ENCODE data around the gene RANGAP1.

Gene RANGAP1

DNA sequence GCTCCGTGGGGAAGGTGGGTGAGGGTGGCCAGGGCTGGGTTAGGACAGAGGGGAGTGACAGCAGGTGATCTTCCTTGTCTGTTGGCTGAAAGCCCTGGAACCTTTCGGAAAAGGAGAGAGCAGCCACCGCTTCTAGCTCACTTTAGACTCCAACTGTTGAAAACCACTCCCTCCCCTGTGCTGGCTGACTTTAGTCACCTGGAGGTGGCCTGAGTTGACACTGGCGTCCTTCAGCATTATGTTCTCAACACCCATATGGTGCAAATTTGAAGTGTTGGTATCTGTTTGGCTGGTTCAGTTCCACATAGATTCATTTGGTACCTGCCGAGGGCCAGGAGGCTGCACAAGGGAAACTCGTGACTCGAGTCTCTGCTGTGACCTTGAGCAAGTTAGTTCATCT is 44.2 kb upstream of the RANGAP1 start:
- no peak overlapping the region for H3K4me3 ChIP-seq (ENCODE audit: low read depth, low read length)
- TF ChIP-seq, protein P1, sequence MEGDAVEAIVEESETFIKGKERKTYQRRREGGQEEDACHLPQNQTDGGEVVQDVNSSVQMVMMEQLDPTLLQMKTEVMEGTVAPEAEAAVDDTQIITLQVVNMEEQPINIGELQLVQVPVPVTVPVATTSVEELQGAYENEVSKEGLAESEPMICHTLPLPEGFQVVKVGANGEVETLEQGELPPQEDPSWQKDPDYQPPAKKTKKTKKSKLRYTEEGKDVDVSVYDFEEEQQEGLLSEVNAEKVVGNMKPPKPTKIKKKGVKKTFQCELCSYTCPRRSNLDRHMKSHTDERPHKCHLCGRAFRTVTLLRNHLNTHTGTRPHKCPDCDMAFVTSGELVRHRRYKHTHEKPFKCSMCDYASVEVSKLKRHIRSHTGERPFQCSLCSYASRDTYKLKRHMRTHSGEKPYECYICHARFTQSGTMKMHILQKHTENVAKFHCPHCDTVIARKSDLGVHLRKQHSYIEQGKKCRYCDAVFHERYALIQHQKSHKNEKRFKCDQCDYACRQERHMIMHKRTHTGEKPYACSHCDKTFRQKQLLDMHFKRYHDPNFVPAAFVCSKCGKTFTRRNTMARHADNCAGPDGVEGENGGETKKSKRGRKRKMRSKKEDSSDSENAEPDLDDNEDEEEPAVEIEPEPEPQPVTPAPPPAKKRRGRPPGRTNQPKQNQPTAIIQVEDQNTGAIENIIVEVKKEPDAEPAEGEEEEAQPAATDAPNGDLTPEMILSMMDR (IDR thresholded peaks at IDR 0.05; ENCODE audit: low read depth, low read length, missing control alignments): no peak
- in situ Hi-C loops (cut with HindIII; ENCODE audit: low sequenced_read_pairs): no loop called here
- DNase-seq (ENCODE audit: low read depth): no peak

DNA sequence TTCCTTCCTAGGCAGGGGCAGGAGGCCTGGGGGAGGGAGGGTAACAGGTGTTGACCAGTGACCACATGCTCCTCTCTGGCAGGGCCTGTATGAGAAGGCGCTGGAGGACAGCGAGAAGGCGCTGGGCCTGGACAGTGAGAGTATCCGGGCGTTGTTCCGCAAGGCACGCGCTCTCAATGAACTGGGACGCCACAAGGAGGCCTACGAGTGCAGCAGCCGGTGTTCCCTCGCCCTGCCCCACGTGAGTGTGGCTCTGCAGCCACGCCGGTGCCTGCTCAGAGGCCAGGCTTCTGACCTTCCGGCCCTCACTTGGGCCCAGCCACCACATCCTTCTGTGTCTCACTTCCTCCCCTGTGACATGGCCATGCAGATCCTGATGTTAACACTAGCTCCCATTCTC is 41.1 kb upstream of the RANGAP1 start:
- TF ChIP-seq, protein P1 (IDR thresholded peaks at IDR 0.05; ENCODE audit: low read depth, low read length, missing control alignments): no peak
- no peak for DNase-seq (ENCODE audit: low read depth)
- in situ Hi-C loops (cut with HindIII; ENCODE audit: low sequenced_read_pairs): no loop called here
- H3K4me3 ChIP-seq (ENCODE audit: low read depth, low read length): no peak overlapping the region

DNA sequence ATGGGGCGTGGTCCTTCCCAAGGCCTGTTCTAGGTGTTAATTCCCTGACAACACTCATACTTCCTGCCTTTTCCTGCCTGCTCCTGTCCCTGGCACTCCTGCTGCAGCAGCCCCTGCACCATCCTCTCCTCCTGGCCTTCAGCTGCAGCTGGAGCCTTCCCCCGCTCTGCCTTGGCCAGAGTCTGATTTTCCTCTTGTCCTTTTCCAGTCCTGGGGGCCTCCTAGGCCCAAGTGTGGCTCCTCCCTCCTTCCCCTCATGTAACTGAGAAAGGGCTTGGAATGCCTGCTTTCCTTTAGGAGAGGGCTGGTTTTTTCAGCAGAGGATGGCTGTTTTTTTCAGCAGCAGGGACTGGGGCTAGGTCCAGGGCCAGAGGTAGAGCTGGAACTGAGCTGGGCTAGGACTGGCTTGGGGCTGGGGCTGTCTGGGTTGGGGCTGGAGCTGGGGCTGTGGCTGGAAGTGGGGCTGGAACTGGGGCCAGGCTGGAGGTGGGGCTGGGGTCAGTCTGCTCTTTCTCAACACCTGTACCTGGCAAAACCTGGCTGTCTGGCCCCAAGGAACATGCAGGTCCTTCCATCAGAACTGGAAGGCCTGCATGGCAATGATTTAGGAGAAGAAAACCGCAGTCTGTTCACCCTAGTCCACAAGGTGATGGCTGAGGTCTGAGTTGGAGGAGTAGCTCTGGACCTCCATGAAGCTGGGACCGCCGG is 39.0 kb upstream of the RANGAP1 start:
- TF ChIP-seq, protein P1 (IDR thresholded peaks at IDR 0.05; ENCODE audit: low read depth, low read length, missing control alignments): no peak
- in situ Hi-C loops (cut with HindIII; ENCODE audit: low sequenced_read_pairs): no loop called here
- no peak for DNase-seq (ENCODE audit: low read depth)
- no peak overlapping the region for H3K4me3 ChIP-seq (ENCODE audit: low read depth, low read length)

DNA sequence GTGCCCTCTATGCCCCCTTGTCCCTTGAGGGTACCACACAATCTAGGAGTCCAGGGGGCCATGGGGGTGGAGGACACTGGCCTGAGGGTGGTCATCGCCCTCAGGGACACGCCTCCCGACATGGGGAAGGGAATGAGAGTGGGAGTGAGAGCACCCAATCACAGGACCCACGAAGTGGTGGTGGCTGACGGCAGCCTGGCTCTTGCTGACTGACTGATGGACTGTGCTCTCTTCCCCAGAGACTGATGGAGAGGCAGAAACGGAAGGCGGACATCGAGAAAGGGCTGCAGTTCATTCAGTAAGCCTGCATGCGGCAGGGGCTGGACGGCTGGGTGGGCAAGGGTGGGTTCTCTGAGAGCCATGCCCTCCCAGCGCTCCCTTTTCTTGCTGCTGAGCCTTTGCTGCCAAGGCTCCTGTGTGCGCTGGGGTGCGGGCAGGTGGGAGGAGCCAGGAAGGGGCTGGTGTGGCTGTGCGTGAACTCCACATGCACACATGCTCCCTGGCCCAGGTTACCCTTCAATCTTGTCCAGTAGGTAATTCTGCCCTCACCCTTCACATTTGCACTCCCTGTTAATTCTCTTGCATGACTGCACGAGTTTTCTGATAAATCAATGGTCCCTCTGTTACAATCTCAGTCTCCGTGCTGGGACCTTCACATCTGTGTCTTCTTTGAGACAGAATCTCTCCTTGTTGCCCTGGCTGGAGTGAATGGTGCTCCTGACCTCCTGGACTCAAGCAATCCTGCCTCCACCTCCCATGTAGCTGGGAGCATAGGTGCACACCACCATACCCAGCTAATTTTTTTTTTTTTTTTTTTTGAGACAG is 34.6 kb upstream of the RANGAP1 start:
- in situ Hi-C loops (cut with HindIII; ENCODE audit: low sequenced_read_pairs): no loop called here
- no peak for DNase-seq (ENCODE audit: low read depth)
- no peak overlapping the region for H3K4me3 ChIP-seq (ENCODE audit: low read depth, low read length)
- TF ChIP-seq, protein P1 (IDR thresholded peaks at IDR 0.05; ENCODE audit: low read depth, low read length, missing control alignments): no peak

DNA sequence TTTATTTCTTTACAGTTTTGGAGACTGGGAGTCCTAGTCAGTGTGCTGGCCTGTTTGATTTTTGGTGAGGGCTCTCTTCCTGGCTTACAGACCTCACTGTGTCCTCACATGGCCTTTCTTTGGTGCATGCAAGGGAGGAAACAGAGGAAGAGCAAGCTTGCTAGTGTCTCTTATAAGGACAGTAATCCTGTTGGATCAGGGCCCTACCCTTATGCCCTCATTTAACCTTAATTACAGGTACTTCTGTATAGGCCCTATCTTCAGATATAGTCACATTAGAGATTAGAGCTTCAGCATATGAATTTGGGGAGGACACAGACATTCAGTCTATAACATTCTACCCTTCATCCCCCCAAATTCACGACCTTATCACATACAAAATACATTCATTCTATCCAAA is 29.6 kb upstream of the RANGAP1 start:
- DNase-seq (ENCODE audit: low read depth): no peak
- in situ Hi-C loops (cut with HindIII; ENCODE audit: low sequenced_read_pairs): no loop called here
- H3K4me3 ChIP-seq (ENCODE audit: low read depth, low read length): no peak overlapping the region
- TF ChIP-seq, protein P1 (IDR thresholded peaks at IDR 0.05; ENCODE audit: low read depth, low read length, missing control alignments): no peak

DNA sequence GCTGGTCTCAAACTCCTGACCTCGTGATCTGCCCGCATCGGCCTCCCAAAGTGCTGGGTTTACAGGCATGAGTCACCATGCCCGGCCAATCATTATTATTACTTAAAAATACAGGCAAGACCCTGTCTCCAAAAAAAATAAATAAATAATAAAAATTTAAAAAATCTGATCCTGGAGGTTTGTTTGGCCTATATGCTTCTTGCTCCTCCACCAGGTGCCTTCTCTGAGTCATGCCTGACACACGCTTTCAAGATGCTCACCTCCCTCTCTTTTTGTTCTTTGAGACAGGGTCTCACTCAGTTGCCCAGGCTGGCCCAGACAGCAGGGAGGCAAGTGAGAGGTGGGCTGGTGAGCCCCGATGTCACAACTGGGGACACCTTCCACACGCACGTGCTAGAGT is 28.8 kb upstream of the RANGAP1 start:
- H3K4me3 ChIP-seq (ENCODE audit: low read depth, low read length): no peak overlapping the region
- in situ Hi-C loops (cut with HindIII; ENCODE audit: low sequenced_read_pairs): no loop called here
- TF ChIP-seq, protein P1 (IDR thresholded peaks at IDR 0.05; ENCODE audit: low read depth, low read length, missing control alignments): no peak
- DNase-seq (ENCODE audit: low read depth): no peak
